HL-60 (cell line): ENCODE data around the gene TMEM266.

Experiments
- CTCF ChIP-seq: IDR thresholded peaks from one replicate; pipeline ENCODE4 v1.5.1; 2011; ENCODE audit warnings: low read length, control low read depth, inconsistent platforms; ENCODE audit not compliant: insufficient read depth
- REST ChIP-seq: IDR thresholded peaks from 2 replicates; pipeline ENCODE4 v1.6.1; 2012; ENCODE audit warnings: low read depth; ENCODE audit not compliant: insufficient replicate concordance

GRCh38 chr15:76217029-76217881 lies 157.5 kb downstream of the TMEM266 start:
- TF ChIP-seq REST (no peak), CTCF (no peak)
